H1 (cell line): ENCODE results near the gene LAMA4. TPM values are rescaled to one million over a fixed set of nuclear protein-coding genes. Genes with fewer than 3 reads are reported as not detected.

ENCODE experiments used
- CTCF ChIA-PET: fragments of 300-600 bp; sonication (Branson Sonifier 250); formaldehyde crosslinking; loops from one replicate; lab custom pipeline; 2021; ENCODE audit not compliant: partially characterized antibody; lab: Charles Lee
- POLR2A ChIA-PET: fragments of 300-600 bp; sonication (Branson Sonifier 250); formaldehyde crosslinking; loops from one replicate; lab custom pipeline; 2021; ENCODE audit warnings: inconsistent platforms; ENCODE audit not compliant: partially characterized antibody; lab: Charles Lee
- DNase-seq, 2 experiments: peaks; one replicate each; pipeline versions ENCODE4 v3.0.0 to v3.0.0-alpha.2; 2010 to 2022; ENCODE audit warnings: low spot score in 2 of 2, low read depth in 1 of 2, mixed read lengths in 1 of 2
- FAIRE-seq: peaks from 2 replicates; lab custom pipeline; 2011; peaks lifted over from hg19 to GRCh38; lab: Jason Lieb, UNC
- H2AFZ ChIP-seq: 2 replicates; pipeline ENCODE4 v1.8.1; 2012; ENCODE audit warnings: low read length, inconsistent platforms
- H2AK5ac ChIP-seq: 2 replicates; pipeline ENCODE4 v1.6.1; 2013; ENCODE audit warnings: low read depth, low read length
- H2BK120ac ChIP-seq: replicated peaks from 2 replicates; pipeline ENCODE3; 2013; ENCODE audit warnings: low read depth, low read length, inconsistent platforms
- H2BK12ac ChIP-seq: 2 replicates; pipeline ENCODE4 v1.6.1; 2013; ENCODE audit warnings: low read depth, low read length
- H2BK15ac ChIP-seq: 2 replicates; pipeline ENCODE4 v1.6.1; 2013; ENCODE audit warnings: low read length
- H2BK20ac ChIP-seq: 2 replicates; pipeline ENCODE4 v1.6.1; 2013; ENCODE audit warnings: low read length
- H2BK5ac ChIP-seq: 2 replicates; pipeline ENCODE4 v1.6.1; 2013; ENCODE audit warnings: low read depth, low read length
- H3K14ac ChIP-seq: 2 replicates; pipeline ENCODE4 v1.6.1; 2013; ENCODE audit warnings: inconsistent platforms; ENCODE audit not compliant: insufficient read length
- H3K18ac ChIP-seq: 2 replicates; pipeline ENCODE4 v1.6.1; 2013; ENCODE audit warnings: low read length; ENCODE audit errors: extremely low read depth
- H3K23ac ChIP-seq: 2 replicates; pipeline ENCODE4 v1.6.1; 2013; ENCODE audit warnings: inconsistent platforms; ENCODE audit not compliant: insufficient read length
- H3K23me2 ChIP-seq: 2 replicates; pipeline ENCODE4 v1.6.1; 2013; ENCODE audit warnings: low read depth, low read length
- H3K27ac ChIP-seq: 2 replicates; pipeline ENCODE4 v1.6.1; 2011; ENCODE audit warnings: low read depth, low read length, inconsistent platforms
- H3K27me3 ChIP-seq, 4 experiments: replicated peaks in 1 of 4; 1 replicate in 1 of 4; 2 replicates in 3 of 4; pipeline versions ENCODE4 v1.6.1 to v1.8.1; 2011 to 2013; ENCODE audit warnings: low read length in 3 of 4, mild to moderate bottlenecking in 3 of 4, inconsistent platforms in 2 of 4, mixed read lengths in 2 of 4, moderate library complexity in 1 of 4; ENCODE audit not compliant: control insufficient read depth in 3 of 4, insufficient read depth in 3 of 4; ENCODE audit errors: extremely low read depth in 1 of 4
- H3K36me3 ChIP-seq, 4 experiments: 2 replicates each; pipeline versions ENCODE4 v1.6.1 to v1.8.1; 2011 to 2013; ENCODE audit warnings: mild to moderate bottlenecking in 4 of 4, low read length in 3 of 4, moderate library complexity in 2 of 4, control low read depth in 1 of 4, inconsistent platforms in 1 of 4; ENCODE audit not compliant: insufficient read depth in 4 of 4, control insufficient read depth in 2 of 4
- H3K4ac ChIP-seq: replicated peaks from 2 replicates; pipeline ENCODE3; 2013; ENCODE audit warnings: low read length, low read depth, mixed read lengths, inconsistent platforms; ENCODE audit not compliant: insufficient read length
- H3K4me1 ChIP-seq, 4 experiments: replicated peaks in 1 of 4; 1 replicate in 1 of 4; 2 replicates in 3 of 4; pipeline versions ENCODE4 v1.6.1 to v1.8.1; 2011 to 2013; ENCODE audit warnings: low read length in 3 of 4, inconsistent platforms in 2 of 4, mixed read lengths in 1 of 4; ENCODE audit not compliant: insufficient read depth in 4 of 4, control insufficient read depth in 3 of 4
- H3K4me2 ChIP-seq, 2 experiments: 2 replicates each; pipeline versions ENCODE4 v1.6.1 to v1.8.1; 2011 to 2013; ENCODE audit warnings: low read depth in 2 of 2, low read length in 2 of 2, control low read depth in 1 of 2, inconsistent platforms in 1 of 2, mild to moderate bottlenecking in 1 of 2; ENCODE audit not compliant: insufficient read depth in 1 of 2
- H3K4me3 ChIP-seq, 4 experiments: fragments of 200-600, 300-600 bp in 1 of 4; sonication (generic), shearing (Covaris generic), sonication (Bioruptor Twin) in 1 of 4; 2 replicates each; pipeline versions ENCODE4 v1.5.1 to v1.8.1; 2011 to 2016; ENCODE audit warnings: low read length in 4 of 4, low read depth in 3 of 4, control low read depth in 2 of 4, inconsistent platforms in 2 of 4, mild to moderate bottlenecking in 2 of 4, mixed read lengths in 1 of 4, moderate library complexity in 1 of 4; ENCODE audit not compliant: insufficient read depth in 2 of 4; ENCODE audit errors: extremely low read depth in 1 of 4
- H3K56ac ChIP-seq: replicated peaks from 2 replicates; pipeline ENCODE3; 2013; ENCODE audit warnings: low read depth, mild to moderate bottlenecking, mixed read lengths, low read length, inconsistent platforms; ENCODE audit not compliant: insufficient read length
- H3K79me1 ChIP-seq: 2 replicates; pipeline ENCODE4 v1.6.1; 2013; ENCODE audit warnings: low read depth, low read length, control low read depth
- H3K79me2 ChIP-seq, 2 experiments: 2 replicates each; pipeline versions ENCODE4 v1.6.1 to v1.8.1; 2012 to 2013; ENCODE audit warnings: low read length in 2 of 2, mild to moderate bottlenecking in 2 of 2, inconsistent platforms in 1 of 2; ENCODE audit not compliant: insufficient read depth in 2 of 2, control insufficient read depth in 1 of 2
- H3K9ac ChIP-seq, 4 experiments: replicated peaks in 1 of 4; 1 replicate in 1 of 4; 2 replicates in 3 of 4; pipeline versions ENCODE4 v1.6.1 to v1.8.1; 2011 to 2013; ENCODE audit warnings: low read depth in 3 of 4, low read length in 3 of 4, control low read depth in 2 of 4, mild to moderate bottlenecking in 2 of 4, moderate library complexity in 2 of 4, inconsistent platforms in 1 of 4; ENCODE audit errors: extremely low read depth in 1 of 4
- H3K9me3 ChIP-seq, 2 experiments: 2 replicates each; pipeline versions ENCODE4 v1.6.1 to v1.8.1; 2012 to 2013; ENCODE audit warnings: mild to moderate bottlenecking in 2 of 2, moderate library complexity in 2 of 2, control low read depth in 1 of 2, inconsistent platforms in 1 of 2, low read depth in 1 of 2, low read length in 1 of 2, mixed read lengths in 1 of 2; ENCODE audit not compliant: insufficient read depth in 2 of 2
- H4K20me1 ChIP-seq, 2 experiments: replicated peaks in 1 of 2; 2 replicates each; pipeline versions ENCODE3 to v1.8.1; 2011 to 2013; ENCODE audit warnings: inconsistent platforms in 2 of 2, low read length in 2 of 2, mild to moderate bottlenecking in 1 of 2; ENCODE audit not compliant: insufficient read depth in 2 of 2, control insufficient read depth in 1 of 2
- H4K5ac ChIP-seq: 2 replicates; pipeline ENCODE4 v1.6.1; 2013; ENCODE audit warnings: low read length, low read depth, mixed read lengths, inconsistent platforms; ENCODE audit not compliant: insufficient read length
- H4K8ac ChIP-seq: 2 replicates; pipeline ENCODE4 v1.8.0; 2013; ENCODE audit warnings: mild to moderate bottlenecking, moderate library complexity, low read length, inconsistent platforms; ENCODE audit not compliant: insufficient read depth; ENCODE audit errors: extremely low read depth
- H4K91ac ChIP-seq: replicated peaks from 2 replicates; pipeline ENCODE3; 2013; ENCODE audit warnings: low read length, mixed read lengths, inconsistent platforms; ENCODE audit not compliant: insufficient read length
- CBX8 ChIP-seq: fragments of 300-800, 300-1000 bp; sonication (generic); IDR thresholded peaks from 2 replicates; pipeline ENCODE4 v1.7.1; 2016; ENCODE audit warnings: low read depth, low read length, borderline replicate concordance
- EZH2 ChIP-seq: fragments of 200-600 bp; sonication (generic); IDR thresholded peaks from 2 replicates; pipeline ENCODE4 v1.7.1; 2012; ENCODE audit warnings: low read depth, mild to moderate bottlenecking, moderate library complexity, low read length, inconsistent platforms; ENCODE audit not compliant: severe bottlenecking
- SIN3A ChIP-seq, 2 experiments: IDR thresholded peaks in 1 of 2; conservative IDR thresholded peaks in 1 of 2; 2 replicates each; pipeline ENCODE4 v1.6.1; 2011 to 2012; ENCODE audit warnings: low read length in 2 of 2, improper control_type of control experiment in 1 of 2, low read depth in 1 of 2, mild to moderate bottlenecking in 1 of 2
- TCF12 ChIP-seq: IDR thresholded peaks from 2 replicates; pipeline ENCODE4 v1.6.1; 2011; ENCODE audit warnings: low read depth, mild to moderate bottlenecking, low read length
- WGBS, 2 experiments: shearing (Covaris generic) in 1 of 2; methylation state at CpG; one replicate each; pipeline versions ENCODE4 v1.1.6 to v1.1.7; 2013 to 2015; ENCODE audit warnings: low lambda C conversion rate in 2 of 2, mixed read lengths in 2 of 2, inconsistent platforms in 1 of 2, low coverage in 1 of 2, missing lambda C conversion rate in 1 of 2; ENCODE audit not compliant: insufficient replicate concordance in 2 of 2, insufficient coverage in 1 of 2, insufficient read length in 1 of 2; ENCODE audit errors: extremely low coverage in 1 of 2, missing lambda C conversion rate in 1 of 2; 5-methylcytosine and 5-hydroxymethylcytosine counted together
- polyA plus RNA-seq, 7 experiments: library from polyadenylated mRNA; depleted of rRNA in 3 of 7; stranded (reverse) in 5 of 7; unstranded in 2 of 7; fragments of >200 nt in 5 of 7; fragments of 200-250 nt in 2 of 7; gene quantifications; 1 replicate in 5 of 7; 2 replicates in 1 of 7; 4 replicates in 1 of 7; pipeline versions ENCODE4 v1.2.1 to v1.2.3, GENCODE V29; 2011 to 2013; ENCODE audit warnings: missing spikeins in 2 of 7, mixed read lengths in 2 of 7
- total RNA-seq: library from RNA; stranded (reverse); fragmentation: NEBNext Ultra II Directional; extraction: Animal tissue kit (Norgen Biotek cat#: 25700); gene quantifications from 2 replicates; pipeline ENCODE4 v1.2.1, GENCODE V29; 2021

Gene LAMA4
- total and polyA plus RNA-seq, 2 of the 8 experiments (the other 6 are each of a cell fraction or from before 2014, with no cell fraction given) = 0.95 to 1.5 TPM

GRCh38 chr6:112193535-112194051 is 60.8 kb downstream of the LAMA4 start:
- no peak overlapping the region for H3K27ac ChIP-seq
- H2BK12ac ChIP-seq = no peak overlapping the region
- H3K4me1 ChIP-seq = no peaks in the 10 kb centered on the region; a peak in 2 of 7 replicates
- no peaks in the 10 kb centered on the region for H4K20me1 ChIP-seq
- no peak for FAIRE-seq
- no peak overlapping the region for H3K4me3 ChIP-seq
- H2AK5ac ChIP-seq = no peak overlapping the region
- H2BK20ac ChIP-seq = no peak overlapping the region
- H2BK15ac ChIP-seq = no peak overlapping the region
- H3K18ac ChIP-seq = no peak overlapping the region
- ChIA-PET POLR2A (no interaction called here), CTCF (interaction anchor here (1.1 to 3.8 kb wide), 3 partner anchors 14 to 30 kb away, joined by 4 to 23 read pairs (median 6); no protein-coding TSS in a partner anchor)
- no peak overlapping the region for H3K4me2 ChIP-seq
- H3K23me2 ChIP-seq = no peaks in the 10 kb centered on the region; the same call in 1 of the 2 replicates
- no peak for DNase-seq
- H3K23ac ChIP-seq = no peak overlapping the region
- no peak overlapping the region for H4K8ac ChIP-seq
- no peaks in the 10 kb centered on the region for H3K36me3 ChIP-seq
- H3K14ac ChIP-seq = no peak overlapping the region
- WGBS, 2 experiments = 54% methylated on average over 1 of the region's 1 CpG; no CpG with 5 or more reads in 1 of the 2 experiments
- H2BK5ac ChIP-seq = no peak overlapping the region
- no peaks in the 10 kb centered on the region for H3K79me1 ChIP-seq
- H3K4ac ChIP-seq = no peak overlapping the region
- no peak overlapping the region for H2BK120ac ChIP-seq
- no peak overlapping the region for H3K9ac ChIP-seq
- no peak overlapping the region for H3K56ac ChIP-seq
- no peaks in the 10 kb centered on the region for H3K9me3 ChIP-seq
- H3K27me3 ChIP-seq = peaks cover 0 to 1% (median 0%) of the 10 kb centered on the region in 4 experiments; a peak in 1 of 7 replicates
- H4K91ac ChIP-seq = no peak overlapping the region
- H2AFZ ChIP-seq = no peak overlapping the region
- TF ChIP-seq CBX8 (no peak), EZH2 (no peak), TCF12 (no peak), SIN3A (conservative IDR thresholded peaks at IDR 0.05 in 1 of 2, IDR thresholded peaks at IDR 0.05 in 1 of 2; ENCODE audit: low read depth in 1 of 2, low read length in 2 of 2) (no peak)
- no peaks in the 10 kb centered on the region for H3K79me2 ChIP-seq
- no peak overlapping the region for H4K5ac ChIP-seq
